HepG2 (cell line): Measurements from ENCODE around the gene SPAG4. TPM values are rescaled to one million over a fixed set of nuclear protein-coding genes. Genes with fewer than 3 reads are reported as not detected.

Experiments used
- CAMTA2 ChIP-seq: sonication (generic); formaldehyde crosslinking; IDR thresholded peaks from 2 replicates; pipeline ENCODE4 v1.4.0; 2020; ENCODE audit warnings: mild to moderate bottlenecking, missing genetic modification reagents, borderline replicate concordance
- CREM ChIP-seq, 2 experiments: sonication (generic) in 1 of 2; formaldehyde crosslinking in 1 of 2; IDR thresholded peaks; 2 replicates each; pipeline versions ENCODE4 v1.4.0 to v1.6.1; 2016 to 2020; ENCODE audit warnings: antibody characterized with exemption in 1 of 2, mild to moderate bottlenecking in 1 of 2, missing genetic modification reagents in 1 of 2
- DMAP1 ChIP-seq: IDR thresholded peaks from 2 replicates; pipeline ENCODE4 v1.6.1; 2016
- GTF3A ChIP-seq: sonication (generic); formaldehyde crosslinking; conservative IDR thresholded peaks from 2 replicates; pipeline ENCODE4 v1.4.0; 2020; ENCODE audit warnings: mild to moderate bottlenecking, missing genetic modification reagents
- HIVEP1 ChIP-seq: sonication (generic); formaldehyde crosslinking; IDR thresholded peaks from 2 replicates; pipeline ENCODE4 v1.4.0; 2020; ENCODE audit warnings: mild to moderate bottlenecking, missing genetic modification reagents
- HNF4A ChIP-seq: sonication (generic); formaldehyde crosslinking; IDR thresholded peaks from 2 replicates; pipeline ENCODE4 v1.4.0; 2020; ENCODE audit warnings: missing genetic modification reagents
- MAFK ChIP-seq, 2 experiments: IDR thresholded peaks in 1 of 2; conservative IDR thresholded peaks in 1 of 2; 2 replicates each; pipeline ENCODE4 v1.6.1; 2011; ENCODE audit warnings: improper control_type of control experiment in 2 of 2, low read length in 2 of 2
- NBN ChIP-seq: fragments of 450-650 bp; conservative IDR thresholded peaks from 2 replicates; pipeline ENCODE4 v1.6.1; 2017
- NFKB2 ChIP-seq: sonication (generic); formaldehyde crosslinking; IDR thresholded peaks from 2 replicates; pipeline ENCODE4 v1.4.0; 2020; ENCODE audit warnings: missing genetic modification reagents, borderline replicate concordance
- PCBP1 ChIP-seq: fragments of 200-400 bp; formaldehyde crosslinking; IDR thresholded peaks from 2 replicates; pipeline ENCODE4 v1.6.1; 2017; ENCODE audit warnings: mild to moderate bottlenecking, low read depth, low read length, borderline replicate concordance
- SPEN ChIP-seq: sonication (generic); formaldehyde crosslinking; IDR thresholded peaks from 2 replicates; pipeline ENCODE4 v1.5.1; 2020; ENCODE audit warnings: low read depth, mild to moderate bottlenecking, missing genetic modification reagents
- THAP11 ChIP-seq: IDR thresholded peaks from 2 replicates; pipeline ENCODE4 v1.6.1; 2016; ENCODE audit warnings: missing biosample characterization, missing genetic modification reagents
- ZFP36L1 ChIP-seq: sonication (generic); formaldehyde crosslinking; IDR thresholded peaks from 2 replicates; pipeline ENCODE4 v1.8.0; 2022; ENCODE audit warnings: mild to moderate bottlenecking, missing genetic modification reagents, moderate library complexity
- ZNF180 ChIP-seq: sonication (generic); formaldehyde crosslinking; IDR thresholded peaks from 2 replicates; pipeline ENCODE4 v1.4.0; 2020; ENCODE audit warnings: low read depth, missing genetic modification reagents, borderline replicate concordance
- ZNF232 ChIP-seq: sonication (generic); formaldehyde crosslinking; IDR thresholded peaks from 2 replicates; pipeline ENCODE4 v1.4.0; 2020; ENCODE audit warnings: missing genetic modification reagents, borderline replicate concordance
- ZNF367 ChIP-seq: sonication (generic); formaldehyde crosslinking; IDR thresholded peaks from 2 replicates; pipeline ENCODE4 v1.4.0; 2020; ENCODE audit warnings: missing genetic modification reagents, borderline replicate concordance
- ZNF816 ChIP-seq: sonication (generic); formaldehyde crosslinking; IDR thresholded peaks from 2 replicates; pipeline ENCODE4 v1.8.0; 2022; ENCODE audit warnings: missing genetic modification reagents, mild to moderate bottlenecking, borderline replicate concordance
- ZNF883 ChIP-seq: sonication (generic); formaldehyde crosslinking; IDR thresholded peaks from 2 replicates; pipeline ENCODE4 v1.5.1; 2020; ENCODE audit warnings: mild to moderate bottlenecking, missing genetic modification reagents; ENCODE audit errors: not compliant biosample characterization
- polyA plus RNA-seq, 8 experiments: library from polyadenylated mRNA; depleted of rRNA in 3 of 8; stranded (reverse) in 7 of 8; unstranded in 1 of 8; fragments of >200 nt; fragmentation: Illumina TruSeq in 4 of 8; extraction: Trizol in 4 of 8; gene quantifications; 2 replicates each; pipeline versions ENCODE4 v1.2.1 to v1.2.3, GENCODE V29; 2011 to 2016; ENCODE audit warnings: low read depth in 4 of 8, missing spikeins in 1 of 8, mixed read lengths in 1 of 8; ENCODE audit not compliant: insufficient read depth in 1 of 8
- total RNA-seq, 5 experiments: library from RNA; depleted of rRNA; stranded (reverse); fragments of >200 nt; fragmentation: Illumina TruSeq; extraction: Trizol; gene quantifications; 2 replicates each; pipeline ENCODE4 v1.2.3, GENCODE V29; 2016; ENCODE audit warnings: low read depth in 1 of 5
- TF ChIP-seq, protein P1 (sequence below): sonication (generic); formaldehyde crosslinking; IDR thresholded peaks from 2 replicates; pipeline ENCODE4 v1.4.0; 2020; ENCODE audit warnings: mild to moderate bottlenecking, missing genetic modification reagents, borderline replicate concordance
- TF ChIP-seq, protein P2 (sequence below): sonication (generic); formaldehyde crosslinking; IDR thresholded peaks from 2 replicates; pipeline ENCODE4 v1.4.0; 2020; ENCODE audit warnings: missing genetic modification reagents
- TF ChIP-seq, protein P3 (sequence below): sonication (generic); formaldehyde crosslinking; IDR thresholded peaks from 2 replicates; pipeline ENCODE4 v1.9.0; 2021; ENCODE audit warnings: missing genetic modification reagents, borderline replicate concordance
- TF ChIP-seq, protein P4 (sequence below): sonication (generic); formaldehyde crosslinking; IDR thresholded peaks from 2 replicates; pipeline ENCODE4 v1.4.0; 2020; ENCODE audit warnings: low read depth, mild to moderate bottlenecking, missing genetic modification reagents

Gene SPAG4
- total and polyA plus RNA-seq, 2 of the 13 experiments (the other 11 are each of a cell fraction or from before 2014, with no cell fraction given) = 5.8 to 137 TPM

DNA sequence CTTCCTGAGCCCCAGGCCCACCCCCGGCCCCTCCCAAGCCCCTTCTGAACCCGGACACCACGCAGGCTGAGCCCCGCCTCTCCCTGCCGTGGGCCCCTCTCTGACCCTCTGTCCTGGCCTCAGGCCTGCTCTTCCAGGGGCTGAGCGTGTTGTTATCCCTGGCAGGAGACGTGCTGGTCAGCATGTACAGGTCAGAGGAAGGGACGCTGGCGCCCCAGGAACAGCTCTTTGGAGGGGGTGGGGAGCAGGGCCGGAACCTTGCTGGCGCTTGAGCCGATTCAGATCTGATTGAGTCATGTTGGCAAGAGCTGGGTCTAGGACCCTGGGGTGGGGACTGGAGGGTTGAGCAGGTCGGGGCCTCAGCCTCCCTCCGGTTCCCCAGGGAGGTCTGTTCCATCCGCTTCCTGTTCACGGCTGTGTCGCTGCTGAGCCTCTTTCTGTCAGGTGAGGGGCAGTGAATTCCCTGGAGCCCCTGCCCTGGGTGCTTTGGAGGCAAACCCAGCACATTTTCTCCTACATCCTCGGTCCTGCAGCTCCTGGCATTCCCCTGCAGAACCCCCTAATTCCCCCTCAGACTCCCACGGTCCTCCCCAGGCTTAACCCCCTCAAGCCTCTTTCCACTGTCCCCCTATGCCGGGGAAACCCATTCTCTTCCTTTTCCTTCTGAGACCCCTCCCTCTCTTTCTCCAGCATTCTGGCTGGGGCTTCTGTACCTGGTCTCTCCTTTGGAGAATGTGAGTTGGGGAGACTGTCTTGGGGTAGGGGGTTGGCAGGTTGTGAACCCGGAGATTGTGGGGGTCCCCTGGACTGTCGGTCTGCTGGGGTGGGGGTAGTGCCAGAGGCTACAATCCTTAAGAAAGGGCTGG, 2.0 kb downstream of the SPAG4 start (continued):
- TF ChIP-seq, protein P1, sequence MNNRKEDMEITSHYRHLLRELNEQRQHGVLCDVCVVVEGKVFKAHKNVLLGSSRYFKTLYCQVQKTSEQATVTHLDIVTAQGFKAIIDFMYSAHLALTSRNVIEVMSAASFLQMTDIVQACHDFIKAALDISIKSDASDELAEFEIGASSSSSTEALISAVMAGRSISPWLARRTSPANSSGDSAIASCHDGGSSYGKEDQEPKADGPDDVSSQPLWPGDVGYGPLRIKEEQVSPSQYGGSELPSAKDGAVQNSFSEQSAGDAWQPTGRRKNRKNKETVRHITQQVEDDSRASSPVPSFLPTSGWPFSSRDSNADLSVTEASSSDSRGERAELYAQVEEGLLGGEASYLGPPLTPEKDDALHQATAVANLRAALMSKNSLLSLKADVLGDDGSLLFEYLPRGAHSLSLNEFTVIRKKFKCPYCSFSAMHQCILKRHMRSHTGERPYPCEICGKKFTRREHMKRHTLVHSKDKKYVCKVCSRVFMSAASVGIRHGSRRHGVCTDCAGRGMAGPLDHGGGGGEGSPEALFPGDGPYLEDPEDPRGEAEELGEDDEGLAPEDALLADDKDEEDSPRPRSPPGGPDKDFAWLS (CRISPR knock-in tag) = no peak
- TF ChIP-seq ZNF367 (no peak), MAFK (conservative IDR thresholded peaks at IDR 0.05 in 1 of 2, IDR thresholded peaks at IDR 0.05 in 1 of 2; ENCODE audit: low read length in 2 of 2) (no peak), ZNF232 (CRISPR knock-in tag) (no peak), HNF4A (CRISPR knock-in tag) (no peak), ZNF816 (CRISPR knock-in tag) (0 out of 2 replicates have a peak, but pooled peaks have one; percentile 81), CAMTA2 (no peak; the same call in 1 of the 2 replicates), PCBP1 (no peak), ZFP36L1 (peak; percentile 38; the same call in 1 of the 2 replicates), NBN (no peak), NFKB2 (no peak; the same call in 1 of the 2 replicates), ZNF180 (CRISPR knock-in tag) (no peak), GTF3A (CRISPR knock-in tag) (no peak), DMAP1 (CRISPR knock-in tag) (peak; percentile 72; the same call in 1 of the 2 replicates), HIVEP1 (0 out of 2 replicates have a peak, but pooled peaks have one; percentile 2), SPEN (peak; percentile 80; the same call in 1 of the 2 replicates), THAP11 (CRISPR knock-in tag) (no peak), CREM (IDR thresholded peaks at IDR 0.05) (peak; percentile 71; the same call in 1 of the 2 replicates), CREM (CRISPR knock-in tag; IDR thresholded peaks at IDR 0.05) (no peak; the same call in 1 of the 2 replicates), ZNF883 (CRISPR knock-in tag) (no peak)
- TF ChIP-seq, protein P2, sequence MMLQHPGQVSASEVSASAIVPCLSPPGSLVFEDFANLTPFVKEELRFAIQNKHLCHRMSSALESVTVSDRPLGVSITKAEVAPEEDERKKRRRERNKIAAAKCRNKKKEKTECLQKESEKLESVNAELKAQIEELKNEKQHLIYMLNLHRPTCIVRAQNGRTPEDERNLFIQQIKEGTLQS (CRISPR knock-in tag) = no peak
- TF ChIP-seq, protein P3, sequence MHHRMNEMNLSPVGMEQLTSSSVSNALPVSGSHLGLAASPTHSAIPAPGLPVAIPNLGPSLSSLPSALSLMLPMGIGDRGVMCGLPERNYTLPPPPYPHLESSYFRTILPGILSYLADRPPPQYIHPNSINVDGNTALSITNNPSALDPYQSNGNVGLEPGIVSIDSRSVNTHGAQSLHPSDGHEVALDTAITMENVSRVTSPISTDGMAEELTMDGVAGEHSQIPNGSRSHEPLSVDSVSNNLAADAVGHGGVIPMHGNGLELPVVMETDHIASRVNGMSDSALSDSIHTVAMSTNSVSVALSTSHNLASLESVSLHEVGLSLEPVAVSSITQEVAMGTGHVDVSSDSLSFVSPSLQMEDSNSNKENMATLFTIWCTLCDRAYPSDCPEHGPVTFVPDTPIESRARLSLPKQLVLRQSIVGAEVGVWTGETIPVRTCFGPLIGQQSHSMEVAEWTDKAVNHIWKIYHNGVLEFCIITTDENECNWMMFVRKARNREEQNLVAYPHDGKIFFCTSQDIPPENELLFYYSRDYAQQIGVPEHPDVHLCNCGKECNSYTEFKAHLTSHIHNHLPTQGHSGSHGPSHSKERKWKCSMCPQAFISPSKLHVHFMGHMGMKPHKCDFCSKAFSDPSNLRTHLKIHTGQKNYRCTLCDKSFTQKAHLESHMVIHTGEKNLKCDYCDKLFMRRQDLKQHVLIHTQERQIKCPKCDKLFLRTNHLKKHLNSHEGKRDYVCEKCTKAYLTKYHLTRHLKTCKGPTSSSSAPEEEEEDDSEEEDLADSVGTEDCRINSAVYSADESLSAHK (CRISPR knock-in tag) = 0 out of 2 replicates have a peak, but pooled peaks have one; percentile 38
- TF ChIP-seq, protein P4, sequence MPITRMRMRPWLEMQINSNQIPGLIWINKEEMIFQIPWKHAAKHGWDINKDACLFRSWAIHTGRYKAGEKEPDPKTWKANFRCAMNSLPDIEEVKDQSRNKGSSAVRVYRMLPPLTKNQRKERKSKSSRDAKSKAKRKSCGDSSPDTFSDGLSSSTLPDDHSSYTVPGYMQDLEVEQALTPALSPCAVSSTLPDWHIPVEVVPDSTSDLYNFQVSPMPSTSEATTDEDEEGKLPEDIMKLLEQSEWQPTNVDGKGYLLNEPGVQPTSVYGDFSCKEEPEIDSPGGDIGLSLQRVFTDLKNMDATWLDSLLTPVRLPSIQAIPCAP (CRISPR knock-in tag) = 0 out of 2 replicates have a peak, but pooled peaks have one; percentile 42
